ENCODE measurements around the gene RERE. TPM values are rescaled to one million over a fixed set of nuclear protein-coding genes. Genes with fewer than 3 reads are reported as not detected.

The RERE gene
- total RNA-seq, 2 experiments from 2014 or later: 73.1 to 211 TPM

- ChIA-PET CTCF (ENCODE audit: unreplicated experiment) (no interaction called here), POLR2A (interaction anchor here (0.6 to 1.8 kb wide), 3 partner anchors 14 to 268 kb away, joined by 3 to 5 read pairs (median 4); no protein-coding TSS in a partner anchor)
- H2AFZ ChIP-seq (ENCODE audit: low read length): peak overlapping the region; percentile 76; the same call in 1 of the 2 replicates
- 0 out of 2 replicates have a peak, but pooled peaks cover 3% of the 10 kb centered on the region for H3K36me3 ChIP-seq (ENCODE audit: insufficient read depth, low read length)
- peaks cover 59% of the 10 kb centered on the region for H3K79me2 ChIP-seq (ENCODE audit: insufficient read depth, low read depth, low read length)
- H3K9me2 ChIP-seq (ENCODE audit: insufficient read depth, low read length): no peaks in the 10 kb centered on the region
- intact Hi-C loops (cut with micrococcal nuclease; ENCODE audit: unreplicated experiment): loop anchor here (2.0 to 5.0 kb wide), 2 partner anchors 63 to 261 kb away; partner anchors contain the start of gene ENO1
- peak overlapping the region; percentile 89 for H3K4me3 ChIP-seq (ENCODE audit: low read depth, low read length, poor library complexity, severe bottlenecking)
- TF ChIP-seq EZH2phosphoT487 (IDR thresholded peaks at IDR 0.05; ENCODE audit: borderline replicate concordance, low read depth, low read length) (no peak), CTCF (conservative IDR thresholded peaks at IDR 0.05; ENCODE audit: low read length) (no peak)
- BruUV-seq (replicated peaks): no TSS peak
- H3K27ac ChIP-seq (ENCODE audit: low read depth, low read length, poor library complexity, severe bottlenecking): peak overlapping the region; percentile 81
- peak; percentile 14 for DNase-seq (ENCODE audit: low spot score)
- H3K4me2 ChIP-seq (ENCODE audit: low read length): peak overlapping the region; percentile 97
- H3K9me3 ChIP-seq (ENCODE audit: low read length): no peaks in the 10 kb centered on the region
- peaks cover 20% of the 10 kb centered on the region for H4K20me1 ChIP-seq (ENCODE audit: insufficient read depth, low read length)
- H3K4me1 ChIP-seq (ENCODE audit: insufficient read depth, low read length, poor library complexity, severe bottlenecking): peaks cover 40% of the 10 kb centered on the region
Measured at GRCh38 chr1:8816264-8816663, 1.2 kb downstream of the RERE start.

DNA sequence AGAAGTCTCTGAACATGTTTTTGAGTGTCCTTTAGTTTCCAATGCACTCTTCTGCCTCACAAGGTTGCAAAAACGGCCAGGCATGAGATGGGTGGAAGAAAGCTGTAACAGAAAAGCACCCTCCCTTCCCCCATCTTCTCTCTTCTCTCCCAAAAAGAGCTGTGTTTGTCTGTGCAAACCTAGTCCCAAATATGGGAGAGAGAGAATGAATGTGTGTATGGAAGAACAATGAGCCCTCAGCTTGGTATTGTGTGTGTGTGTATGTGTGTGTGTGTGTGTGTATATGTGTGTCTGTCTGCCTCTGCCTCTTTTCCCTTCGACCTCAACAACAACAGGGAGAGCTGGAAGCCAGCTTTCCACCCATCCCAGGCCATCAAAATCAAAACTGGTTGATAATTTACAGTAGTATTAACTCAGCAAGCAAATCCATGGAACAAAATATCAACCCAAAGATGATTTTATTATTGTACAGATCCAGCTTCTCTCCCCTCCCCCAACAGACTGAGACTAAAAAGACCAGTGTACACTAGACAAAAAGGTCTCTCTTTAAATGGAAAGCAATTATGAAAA lies 1.8 kb downstream of the RERE start:
- Histone ChIP-seq H2AFZ (ENCODE audit: low read length) (no peak overlapping the region), H3K4me3 (ENCODE audit: low read depth, low read length, poor library complexity, severe bottlenecking) (peak overlapping the region; percentile 89), H3K4me1 (ENCODE audit: insufficient read depth, low read length, poor library complexity, severe bottlenecking) (peaks cover 35% of the 10 kb centered on the region), H3K9me2 (ENCODE audit: insufficient read depth, low read length) (no peaks in the 10 kb centered on the region), H4K20me1 (ENCODE audit: insufficient read depth, low read length) (peaks cover 20% of the 10 kb centered on the region), H3K79me2 (ENCODE audit: insufficient read depth, low read depth, low read length) (peaks cover 65% of the 10 kb centered on the region), H3K4me2 (ENCODE audit: low read length) (peak overlapping the region; percentile 97), H3K9me3 (ENCODE audit: low read length) (no peaks in the 10 kb centered on the region), H3K27ac (ENCODE audit: low read depth, low read length, poor library complexity, severe bottlenecking) (peak overlapping the region; percentile 81), H3K36me3 (ENCODE audit: insufficient read depth, low read length) (0 out of 2 replicates have a peak, but pooled peaks cover 3% of the 10 kb centered on the region)
- BruUV-seq (replicated peaks): no TSS peak
- POLR2A ChIA-PET: interaction anchor here (0.6 to 1.8 kb wide), 6 partner anchors 14 to 553 kb away, joined by 3 to 5 read pairs (median 3); no protein-coding TSS in a partner anchor
- peak; percentile 30 for DNase-seq (ENCODE audit: low spot score)
- intact Hi-C loops (cut with micrococcal nuclease; ENCODE audit: unreplicated experiment): loop anchor here (2.0 to 5.0 kb wide), 2 partner anchors 63 to 262 kb away; partner anchors contain the start of gene ENO1
- TF ChIP-seq EZH2phosphoT487 (IDR thresholded peaks at IDR 0.05; ENCODE audit: borderline replicate concordance, low read depth, low read length): no peak
- no peak for TF ChIP-seq CTCF (conservative IDR thresholded peaks at IDR 0.05; ENCODE audit: low read length)
- CTCF ChIA-PET (ENCODE audit: unreplicated experiment): interaction anchor here (1.4 kb wide), 1 partner anchor 33 kb away, joined by 4 read pairs; no protein-coding TSS in a partner anchor

- ChIA-PET CTCF (ENCODE audit: unreplicated experiment) (interaction anchor here (1.4 kb wide), 1 partner anchor 34 kb away, joined by 4 read pairs; no protein-coding TSS in a partner anchor), POLR2A (interaction anchor here (0.7 to 1.8 kb wide), 4 partner anchors 13 to 245 kb away, joined by 3 to 5 read pairs (median 4); no protein-coding TSS in a partner anchor)
- no peaks in the 10 kb centered on the region for H3K9me3 ChIP-seq (ENCODE audit: low read length)
- peaks cover 73% of the 10 kb centered on the region for H3K79me2 ChIP-seq (ENCODE audit: insufficient read depth, low read depth, low read length)
- peak; percentile 27 for DNase-seq (ENCODE audit: low spot score)
- H2AFZ ChIP-seq (ENCODE audit: low read length): no peak overlapping the region
- intact Hi-C loops (cut with micrococcal nuclease; ENCODE audit: unreplicated experiment): loop anchor here (5.0 kb wide), 1 partner anchor 262 kb away; no protein-coding TSS in a partner anchor
- H4K20me1 ChIP-seq (ENCODE audit: insufficient read depth, low read length): peaks cover 20% of the 10 kb centered on the region
- peak overlapping the region; percentile 89 for H3K4me3 ChIP-seq (ENCODE audit: low read depth, low read length, poor library complexity, severe bottlenecking)
- TF ChIP-seq CTCF (conservative IDR thresholded peaks at IDR 0.05; ENCODE audit: low read length) (peak; percentile 72), EZH2phosphoT487 (IDR thresholded peaks at IDR 0.05; ENCODE audit: borderline replicate concordance, low read depth, low read length) (no peak)
- no peaks in the 10 kb centered on the region for H3K9me2 ChIP-seq (ENCODE audit: insufficient read depth, low read length)
- peak overlapping the region; percentile 97 for H3K4me2 ChIP-seq (ENCODE audit: low read length)
- no peak overlapping the region for H3K27ac ChIP-seq (ENCODE audit: low read depth, low read length, poor library complexity, severe bottlenecking)
- no TSS peak for BruUV-seq (replicated peaks)
- H3K36me3 ChIP-seq (ENCODE audit: insufficient read depth, low read length): 0 out of 2 replicates have a peak, but pooled peaks cover 3% of the 10 kb centered on the region
- H3K4me1 ChIP-seq (ENCODE audit: insufficient read depth, low read length, poor library complexity, severe bottlenecking): peaks cover 35% of the 10 kb centered on the region
Measured at GRCh38 chr1:8814865-8815264, 2.6 kb downstream of the RERE start.

All from OCI-LY7 (cell line).